GM23338 (cell line): Measurements from ENCODE around the gene GRIK5. TPM values are rescaled to one million over a fixed set of nuclear protein-coding genes. Genes with fewer than 3 reads are reported as not detected.

Experiments
- ATAC-seq: fragments of 200-7000 bp; cut with Tn5 transposase; 3 replicates; pipeline ENCODE4 v1.9.1; 2020
- DNase-seq: peaks from one replicate; pipeline ENCODE4 v3.0.0-alpha.2; 2015; ENCODE audit warnings: low spot score
- H2AFZ ChIP-seq: fragments of 200-600 bp; sonication (generic); 2 replicates; pipeline ENCODE4 v1.8.0; 2016; ENCODE audit warnings: antibody characterized with exemption, mild to moderate bottlenecking, moderate library complexity
- H3F3A ChIP-seq: fragments of 200-600 bp; sonication (generic); replicated peaks from 2 replicates; pipeline ENCODE4 v1.8.0; 2017; ENCODE audit warnings: antibody characterized with exemption, mixed run types, low read depth
- H3K27ac ChIP-seq: fragments of 200-600 bp; sonication (generic); 2 replicates; pipeline ENCODE4 v1.6.1; 2016; ENCODE audit warnings: low read depth
- H3K27me3 ChIP-seq: fragments of 200-600 bp; sonication (generic); 2 replicates; pipeline ENCODE4 v1.8.0; 2016; ENCODE audit warnings: mild to moderate bottlenecking, mixed run types, moderate library complexity; ENCODE audit not compliant: insufficient read depth
- H3K36me3 ChIP-seq: fragments of 200-600 bp; sonication (generic); 2 replicates; pipeline ENCODE4 v1.8.0; 2016; ENCODE audit warnings: mild to moderate bottlenecking; ENCODE audit not compliant: insufficient read depth
- H3K4me1 ChIP-seq: fragments of 200-600 bp; sonication (generic); 2 replicates; pipeline ENCODE4 v1.8.0; 2016; ENCODE audit warnings: mild to moderate bottlenecking, moderate library complexity; ENCODE audit not compliant: insufficient read depth
- H3K4me2 ChIP-seq: fragments of 200-600 bp; sonication (generic); 2 replicates; pipeline ENCODE4 v1.7.1; 2017; ENCODE audit warnings: mixed run types
- H3K4me3 ChIP-seq: fragments of 200-600 bp; sonication (generic); 2 replicates; pipeline ENCODE4 v1.6.1; 2016; ENCODE audit warnings: mixed run types
- H3K79me2 ChIP-seq: fragments of 200-600 bp; sonication (generic); replicated peaks from 2 replicates; pipeline ENCODE4 v1.8.0; 2017; ENCODE audit warnings: mild to moderate bottlenecking; ENCODE audit not compliant: insufficient read depth
- H3K9me2 ChIP-seq: fragments of 200-600 bp; sonication (generic); 2 replicates; pipeline ENCODE4 v1.8.0; 2017; ENCODE audit not compliant: insufficient read depth
- H4K20me1 ChIP-seq: fragments of 200-600 bp; sonication (generic); replicated peaks from 2 replicates; pipeline ENCODE4 v1.8.0; 2017; ENCODE audit warnings: mild to moderate bottlenecking; ENCODE audit not compliant: insufficient read depth
- H3K27ac Mint-ChIP-seq: 2 replicates; pipeline ENCODE4 v1.8.0; 2020; ENCODE audit warnings: inconsistent platforms, mild to moderate bottlenecking, moderate library complexity, mixed read lengths
- H3K27me3 Mint-ChIP-seq: 3 replicates; pipeline ENCODE4 v1.8.0; 2022; ENCODE audit warnings: low read depth, mild to moderate bottlenecking, moderate library complexity, mixed read lengths, inconsistent platforms; ENCODE audit not compliant: insufficient read depth, poor library complexity
- H3K36me3 Mint-ChIP-seq: 3 replicates; pipeline ENCODE4 v1.8.0; 2021; ENCODE audit warnings: low read depth, mild to moderate bottlenecking, inconsistent platforms, moderate library complexity, mixed read lengths
- H3K4me1 Mint-ChIP-seq: 3 replicates; pipeline ENCODE4 v1.8.0; 2020; ENCODE audit warnings: mild to moderate bottlenecking, inconsistent platforms, mixed read lengths
- H3K4me3 Mint-ChIP-seq: 3 replicates; pipeline ENCODE4 v1.8.0; 2021; ENCODE audit warnings: moderate library complexity, mild to moderate bottlenecking, inconsistent platforms, mixed read lengths
- H3K9me3 Mint-ChIP-seq: 3 replicates; pipeline ENCODE4 v1.8.0; 2020; ENCODE audit warnings: moderate library complexity, mild to moderate bottlenecking, inconsistent platforms, mixed read lengths
- CREB1 ChIP-seq: fragments of 250-450 bp; sonication (Bioruptor Pico); IDR thresholded peaks from 2 replicates; pipeline ENCODE4 v1.5.0; 2020; ENCODE audit warnings: low read depth, mild to moderate bottlenecking, moderate library complexity
- EZH2 ChIP-seq: fragments of 200-600 bp; sonication (generic); IDR thresholded peaks from one replicate; pipeline ENCODE4 v1.8.0; 2017; ENCODE audit warnings: antibody characterized with exemption, mild to moderate bottlenecking, low read depth; ENCODE audit not compliant: unreplicated experiment
- EZH2phosphoT487 ChIP-seq: fragments of 200-600 bp; sonication (generic); IDR thresholded peaks from one replicate; pipeline ENCODE4 v1.8.1; 2018; ENCODE audit warnings: antibody characterized with exemption; ENCODE audit not compliant: unreplicated experiment
- JUNB ChIP-seq: IDR thresholded peaks from one replicate; pipeline ENCODE4 v1.6.1; 2016; ENCODE audit warnings: antibody characterized with exemption; ENCODE audit not compliant: unreplicated experiment
- NANOG ChIP-seq: IDR thresholded peaks from 2 replicates; pipeline ENCODE4 v1.6.1; 2016; ENCODE audit warnings: antibody characterized with exemption, borderline replicate concordance
- POLR2AphosphoS5 ChIP-seq: IDR thresholded peaks from 2 replicates; pipeline ENCODE4 v1.6.1; 2016; ENCODE audit warnings: antibody characterized with exemption, low read depth
- STAT1 ChIP-seq: IDR thresholded peaks from one replicate; pipeline ENCODE4 v1.6.1; 2016; ENCODE audit warnings: antibody characterized with exemption; ENCODE audit not compliant: unreplicated experiment
- ZNF114 ChIP-seq: fragments of 250-450 bp; sonication (Bioruptor Pico); IDR thresholded peaks from 2 replicates; pipeline ENCODE4 v1.5.0; 2020; ENCODE audit warnings: mild to moderate bottlenecking, moderate library complexity
- ZNF331 ChIP-seq: fragments of 250-450 bp; sonication (Bioruptor Pico); IDR thresholded peaks from 2 replicates; pipeline ENCODE4 v1.5.0; 2020; ENCODE audit warnings: low read depth, mild to moderate bottlenecking, moderate library complexity
- polyA plus RNA-seq: library from polyadenylated mRNA; unstranded; fragments of >200 nt; fragmentation: Nextera tagmentation; extraction: Ambion mirVana; gene quantifications from 2 replicates; pipeline ENCODE4 v1.2.1, GENCODE V29; 2016
- total RNA-seq: library from RNA; depleted of rRNA; stranded (reverse); fragments of >200 nt; shearing (Covaris generic); gene quantifications from 2 replicates; pipeline ENCODE4 v1.2.3, GENCODE V29; 2014
- TF ChIP-seq, protein P1 (sequence below): IDR thresholded peaks from one replicate; pipeline ENCODE4 v1.6.1; 2018; ENCODE audit warnings: antibody characterized with exemption; ENCODE audit not compliant: unreplicated experiment
- TF ChIP-seq, protein P2 (sequence below): fragments of 250-450 bp; sonication (Bioruptor Pico); IDR thresholded peaks from 2 replicates; pipeline ENCODE4 v1.5.0; 2020; ENCODE audit warnings: mild to moderate bottlenecking, moderate library complexity
- TF ChIP-seq, protein P3 (sequence below), 2 experiments: fragments of 200-600 bp in 1 of 2; sonication (generic) in 1 of 2; conservative IDR thresholded peaks; 2 replicates each; pipeline versions ENCODE4 v1.5.1 to v1.6.1; 2016 to 2017; ENCODE audit warnings: antibody characterized with exemption in 2 of 2, low read depth in 2 of 2, mild to moderate bottlenecking in 2 of 2, moderate library complexity in 1 of 2
- TF ChIP-seq, protein P4 (sequence below): IDR thresholded peaks from 2 replicates; pipeline ENCODE4 v1.6.1; 2016; ENCODE audit warnings: antibody characterized with exemption

The GRIK5 gene
- total and polyA plus RNA-seq, 2 experiments from 2014 or later = 5.1 to 42.5 TPM

DNA sequence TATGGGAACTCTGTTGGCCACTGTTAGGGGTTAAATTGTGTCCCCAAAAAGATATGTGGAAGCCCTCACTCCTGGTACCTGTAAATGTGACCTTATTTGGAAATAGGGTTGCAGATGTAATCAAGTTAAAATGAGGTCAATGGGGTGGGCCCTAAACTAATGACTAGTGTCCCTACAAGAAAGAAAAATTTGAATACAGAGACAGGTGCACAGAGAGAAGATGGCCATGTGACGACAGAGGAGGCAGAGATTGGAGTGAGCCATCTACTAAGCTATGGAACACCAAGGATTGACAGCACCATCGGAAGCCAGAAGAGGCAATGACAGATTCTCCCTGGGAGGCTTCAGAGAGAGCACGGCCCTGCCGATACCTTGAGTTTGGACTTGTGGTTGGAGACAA lies 45.7 kb upstream of the GRIK5 start:
- no peak for DNase-seq

More for the DNA sequence above, 45.7 kb upstream of the GRIK5 start:
- no peaks in the 10 kb centered on the region for H3K36me3 ChIP-seq
- no peak overlapping the region for H3K4me3 Mint-ChIP-seq
- no peaks in the 10 kb centered on the region; the same call in 1 of the 2 replicates for H3F3A ChIP-seq
- H3K4me1 ChIP-seq = peaks cover 9% of the 10 kb centered on the region
- H4K20me1 ChIP-seq = no peaks in the 10 kb centered on the region
- TF ChIP-seq EZH2 (no peak), JUNB (no peak), ZNF114 (CRISPR knock-in tag) (no peak), EZH2phosphoT487 (no peak), STAT1 (no peak), ZNF331 (CRISPR knock-in tag) (no peak), CREB1 (CRISPR knock-in tag) (no peak), NANOG (no peak), POLR2AphosphoS5 (no peak)
- TF ChIP-seq, protein P1, sequence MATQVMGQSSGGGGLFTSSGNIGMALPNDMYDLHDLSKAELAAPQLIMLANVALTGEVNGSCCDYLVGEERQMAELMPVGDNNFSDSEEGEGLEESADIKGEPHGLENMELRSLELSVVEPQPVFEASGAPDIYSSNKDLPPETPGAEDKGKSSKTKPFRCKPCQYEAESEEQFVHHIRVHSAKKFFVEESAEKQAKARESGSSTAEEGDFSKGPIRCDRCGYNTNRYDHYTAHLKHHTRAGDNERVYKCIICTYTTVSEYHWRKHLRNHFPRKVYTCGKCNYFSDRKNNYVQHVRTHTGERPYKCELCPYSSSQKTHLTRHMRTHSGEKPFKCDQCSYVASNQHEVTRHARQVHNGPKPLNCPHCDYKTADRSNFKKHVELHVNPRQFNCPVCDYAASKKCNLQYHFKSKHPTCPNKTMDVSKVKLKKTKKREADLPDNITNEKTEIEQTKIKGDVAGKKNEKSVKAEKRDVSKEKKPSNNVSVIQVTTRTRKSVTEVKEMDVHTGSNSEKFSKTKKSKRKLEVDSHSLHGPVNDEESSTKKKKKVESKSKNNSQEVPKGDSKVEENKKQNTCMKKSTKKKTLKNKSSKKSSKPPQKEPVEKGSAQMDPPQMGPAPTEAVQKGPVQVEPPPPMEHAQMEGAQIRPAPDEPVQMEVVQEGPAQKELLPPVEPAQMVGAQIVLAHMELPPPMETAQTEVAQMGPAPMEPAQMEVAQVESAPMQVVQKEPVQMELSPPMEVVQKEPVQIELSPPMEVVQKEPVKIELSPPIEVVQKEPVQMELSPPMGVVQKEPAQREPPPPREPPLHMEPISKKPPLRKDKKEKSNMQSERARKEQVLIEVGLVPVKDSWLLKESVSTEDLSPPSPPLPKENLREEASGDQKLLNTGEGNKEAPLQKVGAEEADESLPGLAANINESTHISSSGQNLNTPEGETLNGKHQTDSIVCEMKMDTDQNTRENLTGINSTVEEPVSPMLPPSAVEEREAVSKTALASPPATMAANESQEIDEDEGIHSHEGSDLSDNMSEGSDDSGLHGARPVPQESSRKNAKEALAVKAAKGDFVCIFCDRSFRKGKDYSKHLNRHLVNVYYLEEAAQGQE = no peak
- TF ChIP-seq, protein P2, sequence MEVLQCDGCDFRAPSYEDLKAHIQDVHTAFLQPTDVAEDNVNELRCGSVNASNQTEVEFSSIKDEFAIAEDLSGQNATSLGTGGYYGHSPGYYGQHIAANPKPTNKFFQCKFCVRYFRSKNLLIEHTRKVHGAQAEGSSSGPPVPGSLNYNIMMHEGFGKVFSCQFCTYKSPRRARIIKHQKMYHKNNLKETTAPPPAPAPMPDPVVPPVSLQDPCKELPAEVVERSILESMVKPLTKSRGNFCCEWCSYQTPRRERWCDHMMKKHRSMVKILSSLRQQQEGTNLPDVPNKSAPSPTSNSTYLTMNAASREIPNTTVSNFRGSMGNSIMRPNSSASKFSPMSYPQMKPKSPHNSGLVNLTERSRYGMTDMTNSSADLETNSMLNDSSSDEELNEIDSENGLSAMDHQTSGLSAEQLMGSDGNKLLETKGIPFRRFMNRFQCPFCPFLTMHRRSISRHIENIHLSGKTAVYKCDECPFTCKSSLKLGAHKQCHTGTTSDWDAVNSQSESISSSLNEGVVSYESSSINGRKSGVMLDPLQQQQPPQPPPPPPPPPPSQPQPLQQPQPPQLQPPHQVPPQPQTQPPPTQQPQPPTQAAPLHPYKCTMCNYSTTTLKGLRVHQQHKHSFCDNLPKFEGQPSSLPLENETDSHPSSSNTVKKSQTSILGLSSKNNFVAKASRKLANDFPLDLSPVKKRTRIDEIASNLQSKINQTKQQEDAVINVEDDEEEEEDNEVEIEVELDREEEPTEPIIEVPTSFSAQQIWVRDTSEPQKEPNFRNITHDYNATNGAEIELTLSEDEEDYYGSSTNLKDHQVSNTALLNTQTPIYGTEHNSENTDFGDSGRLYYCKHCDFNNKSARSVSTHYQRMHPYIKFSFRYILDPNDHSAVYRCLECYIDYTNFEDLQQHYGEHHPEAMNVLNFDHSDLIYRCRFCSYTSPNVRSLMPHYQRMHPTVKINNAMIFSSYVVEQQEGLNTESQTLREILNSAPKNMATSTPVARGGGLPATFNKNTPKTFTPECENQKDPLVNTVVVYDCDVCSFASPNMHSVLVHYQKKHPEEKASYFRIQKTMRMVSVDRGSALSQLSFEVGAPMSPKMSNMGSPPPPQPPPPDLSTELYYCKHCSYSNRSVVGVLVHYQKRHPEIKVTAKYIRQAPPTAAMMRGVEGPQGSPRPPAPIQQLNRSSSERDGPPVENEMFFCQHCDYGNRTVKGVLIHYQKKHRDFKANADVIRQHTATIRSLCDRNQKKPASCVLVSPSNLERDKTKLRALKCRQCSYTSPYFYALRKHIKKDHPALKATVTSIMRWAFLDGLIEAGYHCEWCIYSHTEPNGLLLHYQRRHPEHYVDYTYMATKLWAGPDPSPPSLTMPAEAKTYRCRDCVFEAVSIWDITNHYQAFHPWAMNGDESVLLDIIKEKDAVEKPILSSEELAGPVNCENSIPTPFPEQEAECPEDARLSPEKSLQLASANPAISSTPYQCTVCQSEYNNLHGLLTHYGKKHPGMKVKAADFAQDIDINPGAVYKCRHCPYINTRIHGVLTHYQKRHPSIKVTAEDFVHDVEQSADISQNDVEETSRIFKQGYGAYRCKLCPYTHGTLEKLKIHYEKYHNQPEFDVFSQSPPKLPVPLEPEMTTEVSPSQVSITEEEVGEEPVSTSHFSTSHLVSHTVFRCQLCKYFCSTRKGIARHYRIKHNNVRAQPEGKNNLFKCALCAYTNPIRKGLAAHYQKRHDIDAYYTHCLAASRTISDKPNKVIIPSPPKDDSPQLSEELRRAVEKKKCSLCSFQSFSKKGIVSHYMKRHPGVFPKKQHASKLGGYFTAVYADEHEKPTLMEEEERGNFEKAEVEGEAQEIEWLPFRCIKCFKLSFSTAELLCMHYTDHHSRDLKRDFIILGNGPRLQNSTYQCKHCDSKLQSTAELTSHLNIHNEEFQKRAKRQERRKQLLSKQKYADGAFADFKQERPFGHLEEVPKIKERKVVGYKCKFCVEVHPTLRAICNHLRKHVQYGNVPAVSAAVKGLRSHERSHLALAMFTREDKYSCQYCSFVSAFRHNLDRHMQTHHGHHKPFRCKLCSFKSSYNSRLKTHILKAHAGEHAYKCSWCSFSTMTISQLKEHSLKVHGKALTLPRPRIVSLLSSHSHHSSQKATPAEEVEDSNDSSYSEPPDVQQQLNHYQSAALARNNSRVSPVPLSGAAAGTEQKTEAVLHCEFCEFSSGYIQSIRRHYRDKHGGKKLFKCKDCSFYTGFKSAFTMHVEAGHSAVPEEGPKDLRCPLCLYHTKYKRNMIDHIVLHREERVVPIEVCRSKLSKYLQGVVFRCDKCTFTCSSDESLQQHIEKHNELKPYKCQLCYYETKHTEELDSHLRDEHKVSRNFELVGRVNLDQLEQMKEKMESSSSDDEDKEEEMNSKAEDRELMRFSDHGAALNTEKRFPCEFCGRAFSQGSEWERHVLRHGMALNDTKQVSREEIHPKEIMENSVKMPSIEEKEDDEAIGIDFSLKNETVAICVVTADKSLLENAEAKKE = no peak
- TF ChIP-seq, protein P3, sequence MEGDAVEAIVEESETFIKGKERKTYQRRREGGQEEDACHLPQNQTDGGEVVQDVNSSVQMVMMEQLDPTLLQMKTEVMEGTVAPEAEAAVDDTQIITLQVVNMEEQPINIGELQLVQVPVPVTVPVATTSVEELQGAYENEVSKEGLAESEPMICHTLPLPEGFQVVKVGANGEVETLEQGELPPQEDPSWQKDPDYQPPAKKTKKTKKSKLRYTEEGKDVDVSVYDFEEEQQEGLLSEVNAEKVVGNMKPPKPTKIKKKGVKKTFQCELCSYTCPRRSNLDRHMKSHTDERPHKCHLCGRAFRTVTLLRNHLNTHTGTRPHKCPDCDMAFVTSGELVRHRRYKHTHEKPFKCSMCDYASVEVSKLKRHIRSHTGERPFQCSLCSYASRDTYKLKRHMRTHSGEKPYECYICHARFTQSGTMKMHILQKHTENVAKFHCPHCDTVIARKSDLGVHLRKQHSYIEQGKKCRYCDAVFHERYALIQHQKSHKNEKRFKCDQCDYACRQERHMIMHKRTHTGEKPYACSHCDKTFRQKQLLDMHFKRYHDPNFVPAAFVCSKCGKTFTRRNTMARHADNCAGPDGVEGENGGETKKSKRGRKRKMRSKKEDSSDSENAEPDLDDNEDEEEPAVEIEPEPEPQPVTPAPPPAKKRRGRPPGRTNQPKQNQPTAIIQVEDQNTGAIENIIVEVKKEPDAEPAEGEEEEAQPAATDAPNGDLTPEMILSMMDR (conservative IDR thresholded peaks at IDR 0.05; ENCODE audit: low read depth in 2 of 2) = no peak
- TF ChIP-seq, protein P4, sequence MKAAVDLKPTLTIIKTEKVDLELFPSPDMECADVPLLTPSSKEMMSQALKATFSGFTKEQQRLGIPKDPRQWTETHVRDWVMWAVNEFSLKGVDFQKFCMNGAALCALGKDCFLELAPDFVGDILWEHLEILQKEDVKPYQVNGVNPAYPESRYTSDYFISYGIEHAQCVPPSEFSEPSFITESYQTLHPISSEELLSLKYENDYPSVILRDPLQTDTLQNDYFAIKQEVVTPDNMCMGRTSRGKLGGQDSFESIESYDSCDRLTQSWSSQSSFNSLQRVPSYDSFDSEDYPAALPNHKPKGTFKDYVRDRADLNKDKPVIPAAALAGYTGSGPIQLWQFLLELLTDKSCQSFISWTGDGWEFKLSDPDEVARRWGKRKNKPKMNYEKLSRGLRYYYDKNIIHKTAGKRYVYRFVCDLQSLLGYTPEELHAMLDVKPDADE = no peak
- H3K4me3 ChIP-seq = no peak overlapping the region
- H3K4me2 ChIP-seq = no peak overlapping the region
- H3K27ac ChIP-seq = no peak overlapping the region
- peaks cover 21% of the 10 kb centered on the region for H3K4me1 Mint-ChIP-seq
- no peaks in the 10 kb centered on the region for H3K9me3 Mint-ChIP-seq
- H3K9me2 ChIP-seq = no peaks in the 10 kb centered on the region
- H3K27me3 ChIP-seq = no peaks in the 10 kb centered on the region
- H3K79me2 ChIP-seq = no peaks in the 10 kb centered on the region
- peaks cover 20% of the 10 kb centered on the region for H3K27me3 Mint-ChIP-seq
- H3K36me3 Mint-ChIP-seq = no peaks in the 10 kb centered on the region; the same call in 2 of the 3 replicates
- no peak overlapping the region for H2AFZ ChIP-seq
- no peak overlapping the region for H3K27ac Mint-ChIP-seq
- ATAC-seq = no peak
